ENCODE data around the gene NR1I3.

NR1I3 gene

DNA sequence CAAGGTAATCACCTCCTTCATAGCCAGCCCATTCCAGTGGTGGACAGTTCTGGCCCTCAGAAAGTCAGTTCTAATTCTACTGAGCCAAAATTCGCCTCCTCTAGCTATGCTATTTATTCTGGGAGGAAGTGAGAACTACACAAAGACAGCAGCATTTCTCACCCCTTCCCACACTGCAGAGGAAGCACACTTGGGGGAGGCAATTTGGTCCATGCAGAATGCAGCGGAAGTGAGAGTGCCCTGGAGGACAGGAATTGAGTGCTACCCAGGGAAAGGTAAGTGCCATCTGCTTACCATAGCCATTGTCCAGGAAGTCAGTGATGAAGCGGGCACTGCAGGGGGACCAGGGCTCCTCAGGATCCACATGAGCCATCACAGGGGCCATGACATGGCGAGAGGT lies 42.8 kb downstream of the NR1I3 start:
- no peak for DNase-seq (ENCODE audit: low spot score)

DNA sequence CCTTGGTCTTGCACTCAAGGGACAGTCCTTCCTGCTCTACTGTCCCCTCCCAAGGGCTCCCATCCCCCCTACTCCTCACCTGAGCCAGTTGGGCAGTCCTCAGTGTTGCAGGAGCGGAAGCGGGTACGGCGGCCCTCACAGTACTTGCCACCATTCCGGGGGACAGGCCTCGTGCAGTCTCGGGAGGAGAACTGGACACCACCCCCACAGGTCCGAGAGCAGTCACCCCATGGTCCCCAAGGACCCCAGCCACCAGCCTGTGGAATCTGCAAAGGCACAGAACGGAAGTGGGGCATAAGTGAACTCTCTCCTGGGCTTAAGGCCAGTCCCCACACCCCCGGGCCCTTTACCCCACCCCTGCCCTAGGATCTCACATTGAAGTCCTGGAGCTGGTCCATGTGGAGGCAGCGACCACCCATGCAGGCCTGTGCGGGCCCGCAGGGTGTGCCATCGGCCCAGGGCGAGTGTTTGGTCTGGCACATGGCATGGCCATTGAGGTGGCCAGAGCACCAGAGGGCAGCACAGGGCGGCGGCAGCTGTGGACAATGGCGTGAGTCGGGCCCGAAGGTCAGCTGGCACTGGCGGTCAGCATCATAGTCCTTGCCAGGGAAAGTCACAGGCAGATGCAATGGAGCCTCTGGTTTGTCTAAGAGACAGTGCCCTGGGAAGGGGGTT lies 44.3 kb downstream of the NR1I3 start:
- no peak for DNase-seq (ENCODE audit: low spot score)

DNA sequence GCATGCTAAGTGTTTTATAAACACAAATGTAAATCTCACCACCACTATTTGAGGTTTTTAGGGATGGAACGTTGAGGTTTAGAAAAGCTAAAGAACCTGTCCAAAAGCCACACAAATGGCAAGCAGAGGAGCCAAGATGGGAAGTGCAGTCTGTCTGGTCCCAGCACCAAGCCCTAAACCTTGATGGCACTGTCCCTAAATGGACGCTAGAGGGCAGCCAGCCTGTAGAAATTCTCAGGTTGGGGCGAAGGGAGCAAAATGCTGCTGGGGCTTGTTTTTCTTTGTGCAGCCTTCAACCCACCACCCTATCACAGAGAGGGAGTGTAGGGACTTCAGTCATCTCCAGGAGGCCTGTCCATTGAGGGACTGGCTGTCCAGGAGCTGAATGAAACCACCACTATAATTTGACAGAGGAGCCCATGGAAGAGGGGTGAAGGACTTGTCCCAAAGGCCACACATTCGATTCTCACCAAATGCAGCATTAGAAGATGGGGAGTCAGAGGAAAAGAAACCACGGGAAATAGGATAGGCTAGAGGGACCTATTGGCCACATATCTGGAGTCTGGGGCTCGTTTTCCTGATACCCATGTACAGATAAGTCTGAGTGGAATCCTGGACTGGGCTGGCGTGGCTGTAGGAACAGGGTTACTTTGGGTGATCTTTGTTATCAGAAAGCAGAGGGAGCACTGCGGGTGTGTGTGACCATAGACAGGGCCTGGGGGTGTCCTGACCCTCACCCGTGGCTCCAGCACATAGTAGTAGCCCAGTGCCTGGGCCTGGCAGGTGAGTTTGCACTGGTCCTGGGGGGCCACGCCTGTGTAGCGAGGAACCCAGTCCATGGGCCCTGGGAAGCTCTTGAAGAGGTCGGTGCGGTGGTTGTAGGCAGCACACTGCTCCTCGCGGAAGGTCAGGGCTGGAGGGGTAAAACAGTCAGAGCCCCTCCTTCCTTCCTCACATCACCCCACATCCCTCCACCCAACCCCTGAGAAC lies 45.2 kb downstream of the NR1I3 start:
- DNase-seq (ENCODE audit: low spot score) = peak; percentile 82

DNA sequence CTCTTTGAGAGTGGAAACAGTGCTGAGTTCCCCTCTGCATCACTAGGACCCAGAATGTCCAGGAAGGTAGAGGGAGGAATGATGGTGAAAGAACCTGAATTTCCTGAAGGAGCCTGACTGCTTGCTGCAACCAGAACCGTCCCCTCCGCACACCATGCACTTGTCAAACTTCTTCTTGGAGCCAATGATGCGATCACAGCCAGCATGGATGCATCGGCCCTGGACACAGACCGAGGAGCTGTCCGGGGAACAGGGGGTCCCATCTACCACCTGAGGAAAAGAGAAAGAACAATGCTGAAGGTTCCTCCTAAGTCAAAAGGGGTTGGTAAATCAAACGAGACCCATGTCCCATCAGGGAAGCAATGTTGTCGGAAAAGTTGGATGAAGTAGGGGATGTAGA lies 46.0 kb downstream of the NR1I3 start:
- DNase-seq (ENCODE audit: low spot score) = no peak

DNA sequence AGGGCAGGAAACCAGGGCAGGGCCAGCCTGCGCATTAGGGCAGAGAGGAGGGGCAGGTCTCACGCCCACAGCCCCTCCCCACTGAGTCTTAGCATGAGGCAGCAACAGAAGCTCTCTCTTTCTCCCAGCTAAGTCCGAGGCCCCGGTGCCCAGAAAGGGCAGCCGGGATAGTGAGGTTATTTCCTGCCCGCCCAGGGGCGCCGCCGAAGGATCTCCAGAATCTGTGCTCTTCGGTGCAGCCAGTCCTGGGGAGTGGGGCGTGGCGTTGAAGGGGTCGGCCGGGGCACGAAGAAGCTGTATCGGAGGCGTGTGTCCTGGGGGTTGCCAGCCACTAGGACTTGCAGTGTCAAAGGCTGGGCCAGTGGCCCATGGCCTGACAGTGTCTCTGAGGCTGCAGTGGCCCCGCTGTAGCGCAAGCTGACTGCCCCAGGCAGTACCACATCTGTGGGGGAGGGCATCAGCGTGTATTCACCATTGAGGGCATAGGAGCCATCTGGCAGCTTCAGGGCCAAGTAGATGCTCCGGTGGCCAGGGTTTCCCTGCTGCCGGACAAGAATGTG lies 47.0 kb downstream of the NR1I3 start:
- no peak for DNase-seq (ENCODE audit: low spot score)

DNA sequence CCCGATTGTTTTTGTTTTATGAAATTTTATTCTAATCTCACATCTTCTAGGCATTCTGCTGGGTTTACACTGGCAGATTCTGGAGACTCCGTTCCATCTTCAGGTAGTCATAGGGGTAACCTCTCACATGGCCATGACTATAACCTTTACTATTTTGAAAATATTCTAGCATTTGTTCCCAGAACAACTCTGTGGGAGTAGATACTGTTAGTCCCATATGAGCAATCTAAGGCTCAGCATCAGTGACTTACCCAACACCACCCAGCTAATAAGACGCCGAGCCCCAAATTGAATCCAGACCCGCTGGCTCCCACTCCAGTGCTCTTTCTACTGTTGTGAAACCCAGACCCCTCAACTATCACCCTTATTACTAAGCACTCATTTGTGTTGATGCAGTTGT lies 49.0 kb downstream of the NR1I3 start:
- no peak for DNase-seq (ENCODE audit: low spot score)

DNA sequence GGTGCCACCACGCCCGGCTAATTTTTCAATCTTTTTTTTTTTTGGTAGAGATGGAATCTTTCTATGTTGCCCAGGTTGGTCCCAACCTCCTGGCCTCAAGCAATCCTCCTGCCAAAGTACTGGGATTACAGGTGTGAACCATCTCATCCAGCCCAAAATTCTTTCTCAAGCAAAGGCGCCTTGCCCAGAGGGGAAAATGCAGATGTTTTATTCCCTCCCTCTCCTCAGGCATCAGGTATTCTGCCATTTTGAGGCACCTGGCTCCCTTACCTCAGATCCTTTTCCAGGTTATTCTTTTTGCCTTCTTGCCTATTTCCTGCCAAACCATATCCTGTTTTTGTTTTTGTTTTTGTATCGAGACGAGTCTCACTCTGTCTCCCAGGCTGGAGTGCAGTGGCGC lies 49.6 kb downstream of the NR1I3 start:
- DNase-seq (ENCODE audit: low spot score) = no peak

DNA sequence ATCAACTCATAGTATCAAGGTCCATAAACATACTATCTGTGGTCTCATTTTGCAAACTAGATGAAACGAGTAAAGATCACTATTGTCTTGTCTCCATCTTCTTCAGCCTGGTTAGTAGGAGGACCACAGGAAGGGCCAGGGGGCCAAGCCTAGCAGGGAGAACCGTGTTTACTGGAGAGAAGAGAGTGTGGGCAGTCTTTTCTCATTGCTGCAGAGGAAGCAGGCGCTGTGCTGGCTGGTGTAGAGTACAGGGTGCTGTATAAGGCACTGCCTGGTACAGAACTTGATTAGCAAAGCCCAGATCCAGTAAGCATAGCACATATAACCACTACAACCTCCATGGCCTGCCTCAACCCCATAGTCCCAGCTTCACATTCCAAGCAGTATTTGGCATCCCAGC lies 50.7 kb downstream of the NR1I3 start:
- no peak for DNase-seq (ENCODE audit: low spot score)

DNA sequence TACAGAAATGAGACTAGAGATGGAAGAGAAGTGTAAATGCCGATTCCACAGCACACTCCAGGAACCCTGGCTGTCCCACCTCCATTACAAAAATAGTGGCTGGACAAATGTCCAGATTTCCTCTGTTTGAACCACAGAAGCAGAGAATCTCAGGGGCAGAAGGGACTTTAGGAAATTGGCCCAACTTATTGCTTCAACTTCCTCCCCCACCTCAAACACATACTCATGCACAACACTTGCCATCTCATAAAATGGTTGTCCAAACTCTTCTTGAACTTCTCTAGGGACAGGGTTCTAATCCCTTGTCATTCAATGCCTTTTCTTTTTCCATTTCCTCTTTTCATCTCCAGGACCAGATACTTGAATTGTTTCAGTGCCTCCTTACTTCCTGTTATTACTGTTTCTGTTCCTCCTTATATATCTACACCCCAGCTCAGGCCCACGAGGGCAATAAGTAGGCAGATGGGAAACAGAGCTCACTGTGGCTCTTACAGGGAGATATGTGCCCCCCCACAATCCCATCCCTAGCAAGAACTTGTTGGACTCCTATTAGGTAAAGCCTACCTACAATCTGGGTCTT lies 52.2 kb downstream of the NR1I3 start:
- DNase-seq (ENCODE audit: low spot score) = no peak

DNA sequence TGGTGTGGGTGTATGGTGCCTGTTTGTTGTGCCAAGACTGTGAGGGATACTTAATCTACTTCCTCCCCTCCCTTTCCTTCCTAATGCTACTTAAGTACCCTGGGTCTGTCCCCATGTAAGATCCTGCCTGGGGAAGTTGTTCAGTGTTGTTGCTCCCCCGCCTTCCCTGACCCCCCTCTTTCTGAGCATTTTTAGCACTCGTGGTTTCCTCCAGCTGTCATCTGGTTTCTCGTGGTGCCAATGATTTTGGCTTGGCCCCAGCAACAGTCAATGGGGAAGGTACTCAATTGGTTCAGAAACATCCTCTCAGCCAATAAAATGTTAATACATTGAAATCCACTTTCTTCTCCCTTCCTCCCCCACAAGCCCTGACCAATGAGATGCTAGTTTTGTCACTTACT lies 52.7 kb downstream of the NR1I3 start:
- peak; percentile 80 for DNase-seq (ENCODE audit: low spot score)

DNA sequence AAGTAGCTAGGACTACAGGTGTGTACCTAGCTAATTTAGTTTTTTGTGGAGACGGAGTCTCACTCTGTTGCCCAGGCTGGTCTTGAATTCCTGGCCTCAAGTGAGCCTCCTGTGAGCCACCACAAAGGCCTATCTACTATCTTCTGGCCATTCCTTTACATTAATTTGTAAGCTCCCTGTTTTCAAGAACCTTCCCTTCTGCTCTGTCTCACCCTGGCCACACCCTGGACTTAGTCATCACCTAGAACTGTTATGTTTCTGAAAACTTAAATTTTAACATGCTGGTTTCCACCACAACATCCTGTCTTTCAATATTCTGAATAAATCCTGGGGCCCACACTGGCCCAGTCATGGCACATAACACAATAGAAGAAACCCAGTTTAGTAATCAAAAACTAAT lies 55.8 kb downstream of the NR1I3 start:
- peak; percentile 48 for DNase-seq (ENCODE audit: low spot score)

DNA sequence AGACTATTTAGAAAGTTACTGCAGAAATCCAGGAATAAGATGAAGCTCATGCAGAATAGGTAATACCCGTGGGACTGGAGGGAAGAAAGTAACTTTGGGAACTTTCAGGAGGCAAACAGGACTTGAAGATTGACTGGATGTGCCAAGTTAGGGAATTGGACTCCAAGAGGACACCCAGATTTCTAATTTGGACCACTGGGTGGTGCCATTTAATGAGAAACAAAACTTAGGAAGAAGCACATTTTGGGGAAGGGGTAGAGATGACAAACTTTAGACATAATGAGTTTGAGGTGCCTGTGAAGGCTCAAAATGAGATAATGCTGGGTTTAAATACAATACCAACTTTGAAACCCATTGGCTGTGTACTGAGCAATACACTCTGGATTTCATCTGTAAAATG lies 57.4 kb downstream of the NR1I3 start:
- DNase-seq (ENCODE audit: low spot score) = no peak

DNA sequence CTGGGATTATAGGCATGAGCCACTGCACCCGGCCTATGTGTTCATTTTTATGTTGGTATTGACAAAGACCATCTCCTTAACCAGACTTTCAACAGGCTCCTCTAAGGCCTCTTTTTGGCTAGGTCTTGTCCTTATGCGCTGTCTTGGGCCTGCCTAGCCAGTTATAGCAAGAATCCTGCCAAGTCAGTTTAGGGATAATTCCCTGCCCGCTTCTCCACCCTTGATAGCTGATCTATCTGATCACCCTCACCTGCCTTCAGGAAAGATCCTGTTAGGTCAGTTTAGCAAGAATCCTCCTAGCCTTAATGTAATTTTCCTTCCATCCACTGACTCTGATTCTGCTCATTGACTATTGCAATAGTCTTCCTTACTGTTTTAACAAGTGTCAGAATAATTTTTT lies 58.3 kb downstream of the NR1I3 start:
- DNase-seq (ENCODE audit: low spot score) = no peak

Data from AG08396 (cell line).